Renal pelvis (tissue), 4 donors: ENCODE measurements around the gene IL12RB2. TPM values are rescaled to one million over a fixed set of nuclear protein-coding genes. Genes with fewer than 3 reads are reported as not detected.
"Not testable (repeated sequence)": the region's sequence is repeated elsewhere in the genome, so short reads cannot be mapped to it uniquely, and the experiment has no call there.

Experiments used
- DNase-seq: peaks from one replicate; pipeline ENCODE4 v3.0.0-alpha.2; 2013
- polyA plus RNA-seq, 3 donors: library from polyadenylated mRNA; unstranded; fragments of 120-200 nt; gene quantifications; one replicate each; pipeline ENCODE4 v1.2.1, GENCODE V29; 2013; ENCODE audit not compliant: insufficient read length in 3 of 3

IL12RB2 gene
- polyA plus RNA-seq, 3 donors: 0.54 to 1.0 (median 0.81) TPM

DNA sequence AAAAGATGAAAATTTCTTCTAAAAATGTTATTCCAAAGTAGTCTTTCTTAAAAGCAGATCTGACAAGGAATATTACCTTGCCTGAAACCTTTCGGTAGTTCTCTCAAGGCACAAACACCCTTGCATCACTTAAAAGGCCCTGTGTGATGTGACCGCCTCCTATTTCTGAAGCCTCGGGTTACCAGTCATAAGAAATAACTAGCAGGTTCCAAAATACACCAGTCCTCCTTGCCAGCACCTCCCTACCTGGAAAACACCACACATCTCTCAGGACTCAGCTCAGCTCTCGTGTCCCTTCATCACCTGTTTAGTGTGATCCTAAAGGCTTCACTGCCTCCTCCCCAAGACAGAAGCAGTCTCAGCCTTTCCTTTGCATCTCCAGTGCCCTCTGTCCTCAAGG is 86.9 kb downstream of the IL12RB2 start:
- no peak for DNase-seq

GRCh38 chr1:67399199-67399993 is 91.7 kb downstream of the IL12RB2 start:
- no peak for DNase-seq

DNA sequence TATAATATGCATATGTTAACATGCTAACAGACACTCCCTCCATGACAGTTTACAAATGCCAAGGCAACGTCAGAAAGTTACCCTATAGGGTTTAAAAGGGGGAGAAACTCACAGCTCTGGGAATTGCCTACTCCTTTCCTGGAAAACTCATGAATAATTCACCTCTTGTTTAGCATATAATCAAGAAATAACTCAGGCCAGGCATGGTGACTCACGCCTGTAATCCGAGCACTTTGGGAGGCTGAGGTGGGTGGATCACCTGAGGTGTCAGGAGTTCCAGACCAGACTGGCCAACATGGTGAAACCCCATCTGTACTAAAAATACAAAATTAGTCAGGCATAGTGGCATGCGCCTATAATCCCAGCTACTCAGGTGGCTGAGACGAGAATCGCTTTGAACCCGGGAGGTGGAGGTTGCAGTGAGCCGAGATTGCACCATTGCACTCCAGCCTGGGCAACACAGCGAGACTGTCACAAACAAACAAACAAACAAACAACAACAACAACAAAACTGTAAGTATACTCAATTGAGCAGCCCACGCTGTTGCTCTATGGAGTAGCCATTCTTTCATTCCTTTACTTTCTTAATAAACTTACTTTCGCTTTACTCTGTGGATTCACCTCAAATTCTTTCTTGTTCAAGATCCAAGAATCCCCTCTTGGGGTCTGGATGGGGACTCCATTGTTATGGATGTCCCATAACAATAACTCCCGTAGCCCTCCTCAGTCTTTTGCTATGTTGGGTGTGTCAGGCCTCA is 92.5 kb downstream of the IL12RB2 start:
- DNase-seq: not testable (repeated sequence)

- DNase-seq: no peak
Measured at GRCh38 chr1:67401443-67401842, 93.8 kb downstream of the IL12RB2 start.

DNA sequence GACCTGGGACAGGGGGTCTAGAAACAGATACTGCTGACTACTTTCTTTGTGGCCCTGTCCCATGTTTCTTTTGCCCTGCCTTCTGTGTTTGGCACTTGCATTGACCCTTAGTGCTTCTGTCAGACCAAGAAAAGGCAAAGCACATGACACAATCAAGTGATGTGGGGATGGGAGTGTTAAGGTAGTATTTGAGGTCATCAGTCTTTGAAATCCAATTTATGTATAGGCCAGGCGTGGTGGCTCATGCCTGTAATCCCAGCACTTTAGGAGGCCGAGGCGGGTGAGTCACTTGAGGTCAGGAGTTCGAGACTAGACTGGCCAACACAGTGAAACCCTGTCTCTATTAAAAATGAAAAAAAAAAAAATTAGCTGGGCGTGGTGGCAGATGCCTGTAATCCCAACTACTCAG is 96.5 kb downstream of the IL12RB2 start:
- no peak for DNase-seq

DNA sequence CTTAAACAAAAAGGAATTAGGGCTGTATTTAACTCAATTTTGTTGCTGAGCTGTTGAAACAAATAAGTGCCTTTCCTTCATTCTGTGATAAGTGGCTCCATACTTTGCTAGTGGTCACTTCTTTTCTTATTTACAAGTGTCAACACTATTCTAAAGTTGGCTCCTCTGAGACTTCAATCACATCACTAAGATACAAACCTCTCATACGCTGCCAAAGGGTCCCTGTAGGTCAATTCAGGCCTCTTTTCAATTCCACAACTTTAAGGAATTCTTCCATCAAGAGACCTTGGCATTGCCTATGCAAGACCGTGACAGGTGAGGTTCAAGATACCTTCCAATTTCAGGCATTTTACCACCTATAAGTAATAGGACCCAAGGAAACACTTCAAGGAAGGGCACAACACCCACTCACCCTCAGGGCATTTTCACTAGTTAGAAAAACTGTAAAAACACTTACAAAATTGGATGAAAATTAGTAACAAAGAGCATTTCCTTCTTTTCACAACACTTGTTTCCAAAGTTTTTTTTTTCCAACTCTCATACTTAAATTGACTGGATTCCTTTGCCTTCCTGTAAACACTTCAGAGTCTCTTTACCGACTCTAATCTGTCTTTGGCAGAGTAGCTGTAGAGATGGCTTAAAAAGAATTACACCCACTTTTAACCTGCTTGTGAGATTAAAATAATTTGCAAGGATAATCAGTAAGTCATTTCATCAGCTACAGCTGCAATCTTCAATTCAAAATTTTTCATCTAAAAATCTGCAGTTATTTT is 98.0 kb downstream of the IL12RB2 start:
- DNase-seq: no peak

- no peak for DNase-seq
Measured at GRCh38 chr1:67407498-67407897, 99.8 kb downstream of the IL12RB2 start.

DNA sequence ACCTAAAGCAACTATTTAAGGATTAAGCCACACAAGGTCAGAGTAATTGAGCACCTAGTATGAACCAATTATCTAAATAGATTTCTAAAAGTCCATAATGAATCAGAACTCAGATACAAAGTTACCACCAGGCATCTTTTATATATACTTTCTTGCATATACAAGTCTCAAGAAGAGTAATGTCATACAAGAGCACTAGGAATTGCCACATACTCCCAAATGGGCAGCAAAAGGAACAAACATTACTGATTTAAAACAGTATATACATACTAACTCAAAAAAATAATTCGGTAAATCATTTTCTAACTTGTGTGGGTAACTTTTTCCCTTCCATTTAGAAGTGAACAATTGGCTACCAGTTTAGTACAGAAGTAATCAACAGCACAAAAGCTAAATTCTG is 100.5 kb downstream of the IL12RB2 start:
- DNase-seq: no peak

GRCh38 chr1:67413101-67413500 is 105.4 kb downstream of the IL12RB2 start:
- not testable (repeated sequence) for DNase-seq

- no peak for DNase-seq
Measured at GRCh38 chr1:67414574-67414973, 106.9 kb downstream of the IL12RB2 start.

DNA sequence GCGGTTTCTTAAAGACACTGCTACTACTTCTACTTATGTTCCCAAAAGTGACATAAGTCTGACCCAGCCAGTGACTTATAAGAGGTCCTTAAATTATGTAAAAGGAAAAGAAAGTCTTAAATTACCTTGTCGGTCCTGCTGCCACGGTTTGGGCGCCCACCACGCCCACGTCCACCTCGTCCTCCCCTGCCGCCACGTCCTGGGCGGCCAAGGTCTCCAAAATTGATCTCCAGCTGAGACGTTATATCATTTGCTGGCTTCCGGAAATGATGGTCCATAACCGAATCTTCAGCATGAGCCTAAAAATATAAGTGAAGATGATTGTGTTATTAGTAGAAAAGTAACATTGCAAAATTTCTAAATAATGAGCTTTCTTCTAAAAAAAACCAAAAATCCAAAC is 107.4 kb downstream of the IL12RB2 start:
- no peak for DNase-seq

DNA sequence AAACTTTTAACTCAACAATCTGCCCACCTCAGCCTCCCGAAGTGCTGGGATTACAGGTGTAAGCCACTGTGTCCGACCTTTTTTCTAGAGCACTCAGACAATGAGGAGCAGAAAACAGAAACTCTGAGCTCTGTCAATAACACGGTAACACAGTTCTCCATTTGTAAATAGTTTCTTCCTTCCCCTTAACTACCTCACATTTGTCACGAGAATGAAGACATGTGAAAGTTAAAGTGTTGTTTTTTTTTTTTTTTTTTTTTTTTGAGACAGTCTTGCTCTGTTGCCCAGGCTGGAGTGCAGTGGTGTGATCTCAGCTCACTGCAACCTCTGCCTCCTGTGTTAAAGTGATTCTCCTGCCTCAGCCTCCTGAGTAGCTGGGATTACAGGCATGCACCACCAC is 110.1 kb downstream of the IL12RB2 start:
- DNase-seq: not testable (repeated sequence)

DNA sequence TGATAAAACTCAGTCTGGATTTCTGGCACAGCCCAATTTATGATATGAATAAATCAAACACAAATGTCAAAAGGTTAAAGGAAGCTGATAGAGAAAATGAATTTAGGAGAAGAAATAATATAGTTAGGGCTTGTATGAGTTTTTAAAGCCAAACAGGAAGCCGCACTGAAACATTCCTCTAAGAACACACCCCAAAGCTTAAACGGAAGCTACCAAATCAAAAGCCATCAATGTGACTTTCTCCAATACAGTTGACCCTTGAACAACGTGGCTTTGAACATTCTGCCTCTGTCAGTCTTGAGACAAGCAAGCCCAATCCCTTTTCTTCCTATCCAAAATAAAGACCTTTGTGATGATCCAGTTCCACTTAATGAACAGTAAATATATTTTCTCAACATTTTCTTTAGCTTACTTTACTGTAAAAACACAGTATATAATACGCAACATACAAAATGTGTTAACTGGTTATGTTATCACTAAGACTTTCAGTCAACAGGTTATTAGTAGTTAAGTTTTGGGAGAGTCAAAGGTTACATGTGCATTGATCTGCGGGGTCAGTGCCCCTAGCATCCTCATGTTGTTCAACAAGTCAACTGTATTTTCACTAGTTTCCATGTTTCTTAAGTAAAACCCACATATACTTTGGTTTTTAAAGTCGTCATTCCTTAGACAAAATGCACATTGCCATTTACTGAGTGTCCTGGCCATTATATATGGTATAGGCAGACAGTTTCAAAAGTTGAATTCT is 111.3 kb downstream of the IL12RB2 start:
- no peak for DNase-seq

DNA sequence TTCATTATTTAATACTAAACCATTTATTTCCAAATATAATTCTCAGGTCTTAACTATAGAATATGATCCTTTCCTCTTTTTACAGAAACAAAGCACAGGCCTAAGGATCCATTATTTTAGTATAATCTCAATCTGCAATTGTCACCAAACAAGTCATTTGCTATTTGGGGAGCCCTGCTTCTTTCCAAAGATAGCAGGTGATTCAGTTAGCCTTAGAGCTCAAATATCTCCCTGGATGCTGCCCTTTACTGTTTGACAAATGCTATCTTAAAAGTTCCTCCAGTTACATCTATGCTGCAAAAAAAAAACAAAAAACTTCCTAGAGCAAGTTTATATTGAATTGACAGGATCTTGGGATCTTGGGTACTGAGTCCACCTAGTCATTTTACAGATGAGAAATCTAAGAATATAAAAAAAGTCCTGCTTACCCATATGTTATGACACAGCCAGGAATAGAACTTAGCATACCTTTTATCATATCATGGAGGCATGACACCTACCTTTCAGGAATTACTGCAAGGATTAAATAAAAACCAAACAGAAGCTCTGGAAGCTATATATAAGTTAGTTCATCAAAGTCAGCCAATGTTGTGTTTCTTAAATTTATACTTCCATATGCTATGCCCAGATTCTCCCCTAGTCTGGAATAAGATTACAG is 113.3 kb downstream of the IL12RB2 start:
- DNase-seq: no peak

DNA sequence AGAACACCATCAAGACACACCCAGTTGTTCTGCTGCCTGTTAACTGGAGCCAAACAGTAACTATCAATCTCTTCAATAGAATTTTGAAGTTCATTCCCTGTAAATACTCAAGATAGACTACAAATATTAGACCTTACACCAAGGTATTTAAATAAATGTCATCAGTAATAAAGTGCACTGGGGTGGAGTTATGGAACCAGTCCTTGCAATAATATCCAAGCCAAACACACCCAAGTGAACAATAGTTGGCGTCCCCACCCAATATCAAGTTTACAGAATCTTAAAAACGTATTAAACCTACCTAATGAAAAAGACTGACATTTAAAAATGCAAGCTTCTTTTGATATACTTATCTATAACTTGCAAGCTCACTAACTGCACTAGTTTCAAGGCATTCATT is 119.8 kb downstream of the IL12RB2 start:
- DNase-seq: no peak

GRCh38 chr1:67427947-67428346 is 120.3 kb downstream of the IL12RB2 start:
- no peak for DNase-seq

- peak; percentile 35 for DNase-seq
Measured at GRCh38 chr1:67429011-67429527, 121.4 kb downstream of the IL12RB2 start.

- peak; percentile 23 for DNase-seq
Measured at GRCh38 chr1:67429528-67430357, 122.1 kb downstream of the IL12RB2 start.

- peak; percentile 98 for DNase-seq
Measured at GRCh38 chr1:67430358-67431155, 122.9 kb downstream of the IL12RB2 start, which contains the start of gene SERBP1. Gene SERBP1, minus strand, starts transcription at chr1:67430402. Its CDS starts 102 bp downstream, at chr1:67430300.
